ENCODE measurements around the gene THPO. TPM values are rescaled to one million over a fixed set of nuclear protein-coding genes. Genes with fewer than 3 reads are reported as not detected.

The THPO gene
- total and polyA plus RNA-seq, 10 of the 15 experiments (the other 5 are each of a cell fraction or from before 2014, with no cell fraction given) = not detected

GRCh38 chr3:184362668-184363546, 15.1 kb downstream of the THPO start (continued):
- no peak for TF ChIP-seq E2F8 (IDR thresholded peaks at IDR 0.05; ENCODE audit: low read depth, partially characterized antibody)
- TF ChIP-seq CBFB (IDR thresholded peaks at IDR 0.05; ENCODE audit: low read depth) = peak; percentile 79; the same call in 1 of the 2 replicates
- TF ChIP-seq DPF2 (IDR thresholded peaks at IDR 0.05) = 0 out of 2 replicates have a peak, but pooled peaks have one; percentile 17
- no peak for TF ChIP-seq ZNF207 (IDR thresholded peaks at IDR 0.05; ENCODE audit: borderline replicate concordance)
- TF ChIP-seq CEBPZ (IDR thresholded peaks at IDR 0.05; ENCODE audit: low read depth, low read length) = no peak
- no peak for TF ChIP-seq CBX3 (IDR thresholded peaks at IDR 0.05; ENCODE audit: borderline replicate concordance, low read depth)
- TF ChIP-seq ZSCAN29 (IDR thresholded peaks at IDR 0.05) = no peak
- TF ChIP-seq HDAC6 (IDR thresholded peaks at IDR 0.05; ENCODE audit: unreplicated experiment) = no peak
- no peak for TF ChIP-seq BMI1 (IDR thresholded peaks at IDR 0.05; ENCODE audit: borderline replicate concordance)
- TF ChIP-seq BHLHE40 (IDR thresholded peaks at IDR 0.05; ENCODE audit: borderline replicate concordance in 1 of 2, low read depth in 2 of 2, low read length in 1 of 2) = peak in 1 of 2 experiments; percentile 22; a peak in 1 of 4 replicates
- peak; percentile 53 to 80 (median 60) for TF ChIP-seq CTCF (IDR thresholded peaks at IDR 0.05 in 2 of 3, conservative IDR thresholded peaks at IDR 0.05 in 1 of 3; ENCODE audit: control insufficient read depth in 2 of 3, extremely low read depth in 1 of 3, insufficient read depth in 1 of 3, low read depth in 3 of 3, low read length in 3 of 3)
- no peak for TF ChIP-seq ATF2 (IDR thresholded peaks at IDR 0.05; ENCODE audit: low read length)
- TF ChIP-seq SPI1 (IDR thresholded peaks at IDR 0.05; ENCODE audit: borderline replicate concordance, insufficient read depth, low read depth, low read length) = 0 out of 2 replicates have a peak, but pooled peaks have one; percentile 10
- no peak for TF ChIP-seq REST (IDR thresholded peaks at IDR 0.05; ENCODE audit: low read depth, low read length)
